H9 (cell line): ENCODE results near the gene RSPRY1. TPM values are rescaled to one million over a fixed set of nuclear protein-coding genes. Genes with fewer than 3 reads are reported as not detected.

Experiments used
- DNase-seq: peaks from one replicate; pipeline ENCODE4 v3.0.0-alpha.2; 2017
- H2AFZ ChIP-seq: one replicate; pipeline ENCODE4 v1.6.1; 2013; ENCODE audit warnings: mild to moderate bottlenecking, low read length, control low read depth, moderate library complexity
- H2AK5ac ChIP-seq: 2 replicates; pipeline ENCODE4 v1.6.1; 2013; ENCODE audit warnings: low read length, control low read depth, mixed read lengths; ENCODE audit not compliant: insufficient read length
- H2BK120ac ChIP-seq: one replicate; pipeline ENCODE4 v1.6.1; 2013; ENCODE audit warnings: low read depth, mild to moderate bottlenecking, low read length, control low read depth, inconsistent platforms; ENCODE audit not compliant: poor library complexity, severe bottlenecking
- H2BK12ac ChIP-seq: 2 replicates; pipeline ENCODE4 v1.6.1; 2013; ENCODE audit warnings: low read length, control low read depth, mixed read lengths, low read depth; ENCODE audit not compliant: insufficient read length
- H2BK15ac ChIP-seq: 2 replicates; pipeline ENCODE4 v1.6.1; 2013; ENCODE audit warnings: low read depth, low read length, control low read depth
- H2BK20ac ChIP-seq: one replicate; pipeline ENCODE4 v1.6.1; 2013; ENCODE audit warnings: low read depth, mild to moderate bottlenecking, low read length, control low read depth, inconsistent platforms; ENCODE audit not compliant: poor library complexity, severe bottlenecking
- H2BK5ac ChIP-seq: 2 replicates; pipeline ENCODE4 v1.6.1; 2013; ENCODE audit warnings: low read length, control low read depth, mixed read lengths; ENCODE audit not compliant: insufficient read length
- H3K14ac ChIP-seq: 2 replicates; pipeline ENCODE4 v1.6.1; 2013; ENCODE audit warnings: low read length, control low read depth; ENCODE audit not compliant: insufficient read depth
- H3K18ac ChIP-seq: 2 replicates; pipeline ENCODE4 v1.6.1; 2013; ENCODE audit warnings: low read depth, mild to moderate bottlenecking, mixed read lengths, low read length, control low read depth; ENCODE audit not compliant: insufficient read length
- H3K23ac ChIP-seq: 2 replicates; pipeline ENCODE4 v1.6.1; 2013; ENCODE audit warnings: low read length, control low read depth, mixed read lengths, low read depth; ENCODE audit not compliant: insufficient read length
- H3K23me2 ChIP-seq: 2 replicates; pipeline ENCODE4 v1.6.1; 2013; ENCODE audit warnings: low read depth, mild to moderate bottlenecking, mixed read lengths, low read length, control low read depth; ENCODE audit not compliant: insufficient read length, poor library complexity, severe bottlenecking
- H3K27ac ChIP-seq: 2 replicates; pipeline ENCODE4 v1.5.1; 2013; ENCODE audit warnings: low read length, control low read depth, mixed read lengths, low read depth; ENCODE audit not compliant: insufficient read length
- H3K27me3 ChIP-seq: 2 replicates; pipeline ENCODE4 v1.6.1; 2013; ENCODE audit warnings: low read length, control low read depth, inconsistent platforms; ENCODE audit not compliant: insufficient read depth
- H3K4ac ChIP-seq: 2 replicates; pipeline ENCODE4 v1.6.1; 2013; ENCODE audit warnings: low read depth, mild to moderate bottlenecking, control low read depth, inconsistent platforms, low read length, moderate library complexity
- H3K4me1 ChIP-seq: 2 replicates; pipeline ENCODE4 v1.6.1; 2013; ENCODE audit warnings: low read length, control low read depth, inconsistent platforms; ENCODE audit not compliant: insufficient read depth
- H3K4me2 ChIP-seq: 2 replicates; pipeline ENCODE4 v1.6.1; 2013; ENCODE audit warnings: low read length, control low read depth, mixed read lengths; ENCODE audit not compliant: insufficient read length, insufficient read depth
- H3K56ac ChIP-seq: 2 replicates; pipeline ENCODE4 v1.6.1; 2013; ENCODE audit warnings: low read depth, mild to moderate bottlenecking, mixed read lengths, low read length, control low read depth; ENCODE audit not compliant: insufficient read length
- H3K79me1 ChIP-seq: 2 replicates; pipeline ENCODE4 v1.6.1; 2013; ENCODE audit warnings: low read depth, mild to moderate bottlenecking, moderate library complexity, low read length, control low read depth, inconsistent platforms; ENCODE audit not compliant: insufficient read depth, poor library complexity, severe bottlenecking
- H3K79me2 ChIP-seq: 2 replicates; pipeline ENCODE4 v1.6.1; 2013; ENCODE audit warnings: low read length, control low read depth, inconsistent platforms; ENCODE audit not compliant: insufficient read depth
- H3K9ac ChIP-seq: 2 replicates; pipeline ENCODE4 v1.6.1; 2013; ENCODE audit warnings: low read length, control low read depth, mixed read lengths; ENCODE audit not compliant: insufficient read length; ENCODE audit errors: extremely low read depth
- H3K9me3 ChIP-seq: one replicate; pipeline ENCODE4 v1.6.1; 2013; ENCODE audit warnings: low read depth, low read length, inconsistent platforms; ENCODE audit not compliant: control insufficient read depth
- H3T11ph ChIP-seq: one replicate; pipeline ENCODE4 v1.6.1; 2013; ENCODE audit warnings: mild to moderate bottlenecking, low read length, control low read depth, inconsistent platforms
- H4K20me1 ChIP-seq: one replicate; pipeline ENCODE4 v1.6.1; 2013; ENCODE audit not compliant: control insufficient read depth, insufficient read length, insufficient read depth
- H4K5ac ChIP-seq: 2 replicates; pipeline ENCODE4 v1.6.1; 2013; ENCODE audit warnings: low read depth, mild to moderate bottlenecking, mixed read lengths, low read length, control low read depth; ENCODE audit not compliant: insufficient read length
- H4K8ac ChIP-seq: replicated peaks from 2 replicates; pipeline ENCODE4 v1.6.1; 2013; ENCODE audit warnings: low read length, control low read depth, mixed read lengths, low read depth; ENCODE audit not compliant: insufficient read length
- H4K91ac ChIP-seq: 2 replicates; pipeline ENCODE4 v1.6.1; 2013; ENCODE audit warnings: low read depth, mild to moderate bottlenecking, moderate library complexity, mixed read lengths, low read length, control low read depth; ENCODE audit not compliant: insufficient read length
- H3K27ac Mint-ChIP-seq, 3 experiments: 2 replicates in 2 of 3; 3 replicates in 1 of 3; pipeline ENCODE4 v1.8.0; 2020 to 2021; ENCODE audit warnings: mixed read lengths in 3 of 3, mild to moderate bottlenecking in 1 of 3, moderate library complexity in 1 of 3
- H3K27me3 Mint-ChIP-seq: 2 replicates; pipeline ENCODE4 v1.8.0; 2021; ENCODE audit warnings: low read depth, mild to moderate bottlenecking, moderate library complexity, mixed read lengths
- H3K36me3 Mint-ChIP-seq, 3 experiments: 2 replicates in 2 of 3; 3 replicates in 1 of 3; pipeline ENCODE4 v1.8.0; 2020 to 2021; ENCODE audit warnings: low read depth in 3 of 3, mixed read lengths in 3 of 3; ENCODE audit not compliant: insufficient read depth in 1 of 3
- H3K4me1 Mint-ChIP-seq, 2 experiments: 2 replicates each; pipeline ENCODE4 v1.8.0; 2020; ENCODE audit warnings: mixed read lengths in 2 of 2
- H3K4me3 Mint-ChIP-seq, 2 experiments: 2 replicates in 1 of 2; 3 replicates in 1 of 2; pipeline ENCODE4 v1.8.0; 2020 to 2021; ENCODE audit warnings: mild to moderate bottlenecking in 2 of 2, mixed read lengths in 2 of 2, moderate library complexity in 1 of 2
- H3K9me3 Mint-ChIP-seq, 2 experiments: 2 replicates in 1 of 2; 3 replicates in 1 of 2; pipeline ENCODE4 v1.8.0; 2020; ENCODE audit warnings: mild to moderate bottlenecking in 2 of 2, mixed read lengths in 2 of 2, moderate library complexity in 1 of 2
- CTCF ChIP-seq: fragments of 200-600 bp; sonication (generic); conservative IDR thresholded peaks from 3 replicates; pipeline ENCODE4 v1.8.0; 2021; ENCODE audit warnings: antibody characterized with exemption, mild to moderate bottlenecking
- WGBS: extraction: QIAGEN DNeasy Blood & Tissue Kit; methylation state at CpG from one replicate; pipeline ENCODE4 v1.1.7; 2013; ENCODE audit warnings: missing lambda C conversion rate, low lambda C conversion rate, mixed read lengths; ENCODE audit not compliant: insufficient read length; ENCODE audit errors: extremely low coverage; 5-methylcytosine and 5-hydroxymethylcytosine counted together
- total RNA-seq: library from RNA; stranded (reverse); gene quantifications from 2 replicates; pipeline ENCODE4 v1.2.1, GENCODE V29; 2021

RSPRY1 gene
- total RNA-seq, 1 experiment from 2014 or later, result 36.1 TPM

GRCh38 chr16:57204675-57205074, 18.5 kb downstream of the RSPRY1 start:
- Mint-ChIP-seq H3K4me3 (no peak overlapping the region), H3K27me3 (no peaks in the 10 kb centered on the region), H3K36me3 (peaks cover 14 to 51% (median 40%) of the 10 kb centered on the region in 3 experiments; a peak in 6 of 7 replicates), H3K9me3 (peaks cover 0 to 2% of the 10 kb centered on the region in 2 experiments; a peak in 3 of 5 replicates), H3K27ac (peak overlapping the region in 1 of 3 experiments; percentile 44; a peak in 1 of 7 replicates), H3K4me1 (no peaks in the 10 kb centered on the region)
- H2BK20ac ChIP-seq, result no peak overlapping the region
- no peak overlapping the region for H2BK12ac ChIP-seq
- no peak overlapping the region for H3K56ac ChIP-seq
- no peak overlapping the region for H3K27ac ChIP-seq
- no peak overlapping the region for H2BK15ac ChIP-seq
- DNase-seq, result peak; percentile 45
- WGBS, result no CpG with 5 or more reads among the region's 12 CpGs
- H3K27me3 ChIP-seq, result no peaks in the 10 kb centered on the region
- TF ChIP-seq CTCF, result peak; percentile 48
- no peaks in the 10 kb centered on the region for H3K9me3 ChIP-seq
- no peaks in the 10 kb centered on the region for H4K20me1 ChIP-seq
- no peak overlapping the region for H3T11ph ChIP-seq
- H2AFZ ChIP-seq, result no peak overlapping the region
- no peaks in the 10 kb centered on the region for H3K79me2 ChIP-seq
- no peaks in the 10 kb centered on the region for H3K79me1 ChIP-seq
- H3K23me2 ChIP-seq, result no peaks in the 10 kb centered on the region
- H3K4me2 ChIP-seq, result no peak overlapping the region
- no peak overlapping the region for H4K8ac ChIP-seq
- no peak overlapping the region for H2AK5ac ChIP-seq
- no peak overlapping the region for H3K4ac ChIP-seq
- H3K18ac ChIP-seq, result no peak overlapping the region
- H3K9ac ChIP-seq, result no peak overlapping the region
- H3K4me1 ChIP-seq, result no peaks in the 10 kb centered on the region
- H2BK120ac ChIP-seq, result no peak overlapping the region
- H4K91ac ChIP-seq, result no peak overlapping the region
- no peak overlapping the region for H3K14ac ChIP-seq
- no peak overlapping the region for H4K5ac ChIP-seq
- H2BK5ac ChIP-seq, result no peak overlapping the region
- H3K23ac ChIP-seq, result no peak overlapping the region
